G401 (cell line): ENCODE measurements around the gene KANSL2. TPM values are rescaled to one million over a fixed set of nuclear protein-coding genes. Genes with fewer than 3 reads are reported as not detected.
A peak's percentile ranks its signal among the peaks of the same experiment; 100 is the strongest.
"Not testable (repeated sequence)": the region's sequence is repeated elsewhere in the genome, so short reads cannot be mapped to it uniquely, and the experiment has no call there.

Experiments
- DNase-seq: peaks from one replicate; pipeline ENCODE4 v3.0.0-alpha.2; 2015; ENCODE audit warnings: low spot score
- in situ Hi-C: cut with HindIII; loops from 2 replicates; pipeline ENCODE4 v1.10.0; 2016; ENCODE audit warnings: low sequenced_read_pairs, mixed read lengths
- total RNA-seq: library from RNA; depleted of rRNA; stranded (reverse); fragments of >200 nt; shearing (Covaris generic); gene quantifications from 2 replicates; pipeline ENCODE4 v1.2.3, GENCODE V29; 2014; rRNA removed

The KANSL2 gene, protein sequence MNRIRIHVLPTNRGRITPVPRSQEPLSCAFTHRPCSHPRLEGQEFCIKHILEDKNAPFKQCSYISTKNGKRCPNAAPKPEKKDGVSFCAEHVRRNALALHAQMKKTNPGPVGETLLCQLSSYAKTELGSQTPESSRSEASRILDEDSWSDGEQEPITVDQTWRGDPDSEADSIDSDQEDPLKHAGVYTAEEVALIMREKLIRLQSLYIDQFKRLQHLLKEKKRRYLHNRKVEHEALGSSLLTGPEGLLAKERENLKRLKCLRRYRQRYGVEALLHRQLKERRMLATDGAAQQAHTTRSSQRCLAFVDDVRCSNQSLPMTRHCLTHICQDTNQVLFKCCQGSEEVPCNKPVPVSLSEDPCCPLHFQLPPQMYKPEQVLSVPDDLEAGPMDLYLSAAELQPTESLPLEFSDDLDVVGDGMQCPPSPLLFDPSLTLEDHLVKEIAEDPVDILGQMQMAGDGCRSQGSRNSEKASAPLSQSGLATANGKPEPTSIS
- total RNA-seq = 86.2 and 122 TPM in 2 replicates

DNA sequence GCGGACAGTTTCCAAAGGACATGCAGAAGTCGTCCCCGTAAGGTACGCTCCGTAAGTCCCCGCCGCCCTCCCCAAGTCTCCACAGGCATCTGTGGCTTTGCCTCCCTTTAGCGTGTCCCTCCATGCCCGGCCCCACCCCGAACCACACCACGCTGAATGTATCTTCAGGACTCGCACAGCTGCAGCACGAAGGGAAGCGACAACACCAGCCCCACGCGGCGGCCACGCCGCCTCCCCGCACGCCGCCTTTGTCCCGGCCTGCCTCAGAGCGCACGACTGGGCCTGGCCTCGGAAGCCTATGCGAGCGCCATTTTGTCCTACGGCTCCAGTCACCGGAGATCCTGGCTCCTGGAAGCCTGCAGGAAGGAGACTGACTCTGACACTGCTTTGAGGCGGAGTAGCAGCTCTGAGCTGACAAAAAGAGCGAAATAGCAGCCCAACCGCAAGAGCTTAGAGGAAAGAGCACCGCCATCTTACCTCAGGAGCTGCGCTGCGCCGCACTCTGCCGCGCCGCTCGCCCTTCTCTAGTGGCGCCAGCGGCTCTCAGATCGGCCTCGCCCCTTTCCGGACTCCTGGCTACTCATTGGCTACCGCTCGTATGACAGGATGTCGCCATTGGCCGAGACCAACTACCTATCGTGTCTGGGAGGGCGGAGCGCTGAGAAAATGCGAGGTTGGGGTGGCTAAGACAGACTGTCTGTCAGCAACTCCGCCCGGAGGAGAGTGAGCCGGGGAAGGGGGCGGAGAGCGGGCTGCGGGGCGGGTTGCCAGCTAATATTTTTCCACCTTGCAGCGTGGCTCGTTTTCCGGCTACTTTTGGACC, at the start of gene KANSL2:
Gene KANSL2 (minus strand): TSS at position 529 of the 823 bp plus-strand sequence. CDS start 606 bp downstream, outside the sequence.
- in situ Hi-C loops = no loop called here
- DNase-seq = peak; percentile 100

DNA sequence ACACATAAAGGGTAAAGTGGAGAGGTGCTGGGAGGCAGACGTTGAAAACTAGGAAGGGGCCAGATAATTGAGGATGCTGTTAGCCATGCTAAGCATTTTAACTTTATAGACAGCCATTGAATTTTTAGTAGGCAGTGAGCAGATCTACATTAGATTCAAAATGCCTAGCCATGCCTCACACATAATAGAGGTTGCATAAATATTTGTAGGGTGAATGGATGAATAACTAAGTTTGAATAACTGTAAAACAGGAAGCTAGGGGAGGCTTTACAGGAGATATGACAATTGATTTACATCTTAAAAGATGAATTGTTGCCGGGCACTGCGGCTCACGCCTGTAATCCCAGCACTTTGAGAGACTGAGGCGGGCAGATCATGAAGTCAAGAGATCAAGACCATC, 46.8 kb upstream of the KANSL2 start:
- in situ Hi-C loops = no loop called here

DNA sequence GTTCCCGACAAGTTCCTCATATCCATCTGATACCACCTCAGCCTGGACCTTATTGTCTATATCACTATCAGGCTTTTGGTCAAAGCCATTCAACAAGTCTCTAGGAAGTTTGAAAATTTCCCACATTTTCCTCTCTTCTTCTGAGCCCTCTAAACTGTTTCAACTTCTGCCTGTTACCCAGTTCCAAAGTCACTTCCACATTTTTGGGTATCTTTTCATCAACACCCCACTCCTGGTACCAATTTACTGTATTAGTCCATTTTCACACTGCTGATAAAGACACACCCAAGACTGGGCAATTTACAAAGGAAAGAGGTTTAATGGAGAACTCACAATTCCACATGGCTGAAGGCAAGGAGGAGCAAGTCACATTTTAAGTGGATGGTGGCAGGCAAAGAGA, 38.7 kb upstream of the KANSL2 start:
- DNase-seq, in situ Hi-C loops: not testable (repeated sequence)

More for the DNA sequence above, 46.8 kb upstream of the KANSL2 start:
- DNase-seq = no peak

DNA sequence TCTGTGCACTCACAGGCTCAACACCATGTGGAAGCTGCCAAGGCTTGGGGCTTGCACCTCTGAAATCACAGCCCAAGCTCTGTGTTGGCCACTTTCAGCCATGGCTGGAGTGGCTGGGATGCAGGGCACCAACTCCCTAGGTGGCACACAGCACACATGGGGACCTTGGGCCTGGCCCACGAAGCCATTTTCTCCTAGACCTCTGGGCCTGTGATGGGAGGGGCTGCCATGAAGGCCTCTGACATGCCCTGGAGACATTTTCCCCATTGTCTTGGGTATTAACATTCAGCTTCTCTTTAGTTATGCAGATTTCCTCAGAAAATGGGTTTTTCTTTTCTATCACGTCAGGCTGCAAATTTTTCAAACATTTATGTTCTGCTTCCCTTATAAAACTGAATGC, 38.1 kb upstream of the KANSL2 start:
- DNase-seq, in situ Hi-C loops: not testable (repeated sequence)

DNA sequence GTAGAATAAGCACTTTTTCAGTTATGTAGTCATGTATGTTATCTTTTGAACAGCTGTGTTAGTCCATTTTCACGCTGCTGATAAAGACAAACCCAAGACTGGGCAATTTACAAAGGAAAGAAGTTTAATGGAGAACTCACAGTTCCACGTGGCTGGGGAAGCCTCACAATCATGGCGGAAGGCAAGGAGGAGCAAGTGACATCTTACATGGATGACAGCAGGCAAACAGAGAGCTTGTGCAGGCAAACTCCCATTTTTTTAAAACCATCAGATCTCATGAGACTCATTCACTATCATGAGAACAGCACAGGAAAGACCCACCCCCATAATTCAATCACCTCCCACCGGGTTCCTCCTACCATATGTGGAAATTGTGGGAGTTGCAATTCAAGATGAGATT, 37.0 kb upstream of the KANSL2 start:
- in situ Hi-C loops, DNase-seq: not testable (repeated sequence)

DNA sequence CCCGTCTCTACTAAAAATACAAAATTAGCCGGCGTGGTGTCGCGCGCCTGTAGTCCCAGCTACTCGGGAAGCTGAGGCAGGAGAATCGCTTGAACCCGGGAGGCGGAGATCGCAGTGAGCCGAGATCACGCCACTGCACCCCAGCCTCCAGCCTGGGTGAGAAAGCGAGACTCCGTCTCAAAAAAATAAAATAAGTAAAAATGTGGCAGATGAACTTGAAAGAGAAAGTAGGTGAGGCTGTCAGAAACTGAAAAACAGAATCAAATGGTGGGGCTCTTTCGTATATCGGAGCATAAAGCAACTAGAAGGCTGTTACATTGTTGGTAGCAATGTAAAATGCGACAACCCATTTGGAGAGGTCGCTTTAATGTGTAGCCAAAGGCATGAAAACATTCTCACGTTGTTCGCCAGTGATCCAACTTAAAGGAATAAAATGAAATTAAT, 35.2 kb upstream of the KANSL2 start:
- in situ Hi-C loops = no loop called here
- DNase-seq = peak; percentile 11

DNA sequence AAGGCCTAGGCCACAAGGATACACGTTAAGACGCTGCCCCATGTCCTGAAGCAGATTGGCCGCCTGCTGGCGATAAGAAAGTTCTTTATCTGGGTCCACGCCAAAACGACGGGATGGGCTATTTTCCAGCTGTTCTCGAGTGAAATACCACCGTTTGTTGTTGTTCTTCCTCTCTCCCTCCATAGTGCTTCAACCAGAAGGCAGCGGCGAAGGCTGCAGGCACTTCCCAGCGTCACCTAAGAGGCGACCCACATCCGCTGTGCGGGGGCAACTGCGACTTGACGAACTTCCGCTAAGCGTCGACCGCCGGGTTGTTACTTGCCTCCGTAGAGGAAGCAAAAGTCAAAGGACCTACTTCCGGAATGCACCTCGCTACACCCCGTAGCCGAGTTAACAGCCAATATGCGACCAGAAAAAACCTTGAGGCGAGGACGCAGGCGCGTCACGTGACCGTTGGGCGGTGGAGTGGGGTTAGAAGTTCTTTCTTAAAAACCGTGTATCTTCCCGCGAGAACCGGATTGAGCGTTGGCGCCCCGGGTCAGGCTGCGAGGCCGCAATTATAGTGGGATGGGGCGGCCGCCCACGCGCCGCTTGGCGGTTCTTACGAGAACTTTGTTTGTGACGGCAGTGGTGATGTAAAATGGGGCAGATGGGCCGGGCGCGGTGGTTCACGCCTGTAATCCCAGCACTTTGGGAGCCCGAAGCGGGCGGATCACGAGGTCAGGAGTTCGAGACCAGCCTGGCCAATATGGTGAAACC, 34.6 kb upstream of the KANSL2 start, which contains the start of gene CCNT1:
Gene CCNT1 (minus strand): TSS at position 215 of the 759 bp plus-strand sequence. CDS start 32 bp downstream, at position 183.
- in situ Hi-C loops = no loop called here
- peak; percentile 99 for DNase-seq

DNA sequence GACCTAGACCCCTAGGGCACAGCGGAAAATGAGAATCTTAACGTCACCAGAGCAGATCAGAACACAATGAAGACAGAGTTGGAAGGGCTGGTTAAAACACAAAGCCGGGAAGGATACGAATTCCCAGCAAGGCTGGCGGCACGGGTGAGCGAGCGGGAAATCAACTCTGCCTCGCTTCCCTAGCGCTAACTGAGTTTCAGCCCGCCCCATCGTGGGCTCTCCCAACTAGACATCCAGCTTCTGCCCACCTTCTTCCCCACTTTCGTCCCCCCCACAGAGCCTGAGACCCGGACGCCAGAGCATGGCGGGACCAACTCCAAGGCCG, 34.1 kb upstream of the KANSL2 start:
- in situ Hi-C loops = no loop called here
- DNase-seq = no peak

DNA sequence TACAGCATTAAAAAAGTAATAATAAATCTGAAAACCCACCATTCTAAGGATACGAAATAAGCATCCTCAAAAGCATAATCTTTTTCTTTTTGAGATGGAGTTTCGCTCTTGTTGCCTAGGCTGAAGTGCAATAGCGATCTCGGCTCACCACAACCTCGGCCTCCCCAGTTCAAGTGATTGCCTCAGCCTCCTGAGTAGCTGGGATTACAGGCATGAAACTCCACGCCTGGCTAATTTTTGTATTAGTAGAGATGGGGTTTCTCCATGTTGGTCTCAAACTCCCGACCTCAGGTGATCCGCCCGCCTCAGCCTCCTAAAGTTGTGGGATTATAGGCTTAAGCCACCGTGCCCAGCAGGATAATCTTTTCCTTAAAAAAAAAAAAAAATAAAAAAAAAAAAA, 30.2 kb upstream of the KANSL2 start:
- no peak for DNase-seq
- in situ Hi-C loops = no loop called here

DNA sequence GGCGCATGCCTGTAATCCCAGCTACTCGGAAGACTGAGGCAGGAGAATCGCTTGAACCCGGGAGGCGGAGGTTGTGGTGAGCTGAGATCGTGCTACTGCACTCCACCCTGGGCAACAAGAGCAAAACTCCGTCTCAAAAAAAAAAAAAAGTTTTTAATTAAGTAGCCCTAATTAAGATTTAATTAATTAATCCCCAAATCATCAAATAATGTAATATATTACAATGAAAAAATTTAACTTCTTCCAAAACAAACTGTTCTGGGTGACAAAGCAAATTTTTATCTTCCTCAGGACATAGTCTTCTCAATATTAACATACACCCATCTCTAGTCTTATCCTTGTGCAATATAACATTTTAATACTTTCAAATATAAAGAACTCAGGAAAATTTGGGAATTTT, 16.8 kb upstream of the KANSL2 start:
- in situ Hi-C loops, DNase-seq: not testable (repeated sequence)

DNA sequence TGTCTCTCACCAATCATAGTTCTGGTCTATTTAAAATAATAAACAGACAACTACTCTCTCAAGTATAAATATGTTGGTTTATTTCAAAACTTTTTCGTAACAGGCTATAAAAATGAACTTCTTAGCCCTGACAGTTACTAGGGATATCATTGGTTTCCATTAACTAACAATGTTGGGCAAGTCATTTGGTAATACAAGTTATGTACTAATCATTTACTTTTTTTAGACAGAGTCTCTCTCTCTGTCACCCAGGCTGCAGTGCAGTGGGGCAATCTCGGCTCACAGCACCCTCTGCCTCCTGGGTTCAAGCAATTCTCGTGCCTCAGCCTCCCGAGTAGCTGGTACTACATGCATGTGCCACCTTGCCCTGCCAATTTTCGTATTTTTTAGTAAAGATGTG, 14.6 kb upstream of the KANSL2 start:
- no peak for DNase-seq
- in situ Hi-C loops = no loop called here

DNA sequence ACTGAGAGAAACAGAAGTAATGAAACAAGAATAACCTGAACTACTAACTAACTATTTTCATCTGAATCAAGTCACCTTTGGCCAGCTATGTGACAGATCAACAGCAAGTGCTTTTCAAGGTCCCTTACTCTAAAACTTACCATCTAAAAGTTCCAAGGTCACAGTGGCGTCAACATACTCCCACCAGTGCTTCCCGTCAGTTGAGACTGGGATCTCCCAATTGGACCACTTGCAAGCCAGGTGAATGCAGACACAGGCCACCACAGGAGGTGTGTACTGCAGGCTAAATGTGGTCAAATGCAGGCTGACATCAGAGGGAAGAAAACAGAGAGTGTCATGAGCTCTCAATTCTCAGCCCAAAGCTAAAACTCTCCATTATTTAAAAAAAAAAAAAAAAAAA, 13.8 kb upstream of the KANSL2 start:
- in situ Hi-C loops = no loop called here
- no peak for DNase-seq

DNA sequence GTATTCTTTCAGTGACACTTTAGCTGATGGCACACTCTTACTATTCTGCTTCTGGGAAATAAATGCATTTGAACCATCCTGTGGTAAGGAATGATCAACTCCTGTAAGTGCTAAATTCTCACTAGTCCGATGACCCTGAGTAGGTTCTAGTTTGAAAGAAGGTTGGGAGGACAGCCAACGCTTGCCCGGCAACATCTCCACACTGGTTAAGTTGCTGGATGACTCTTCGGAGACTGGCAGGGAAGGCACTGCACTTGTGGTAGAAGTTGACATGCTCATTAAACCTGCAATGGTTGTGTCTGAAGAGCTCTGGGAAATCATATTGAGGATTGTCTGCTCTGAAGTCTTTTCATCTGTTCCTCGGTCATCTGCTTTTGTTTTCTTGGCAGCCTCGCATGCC, 12.0 kb upstream of the KANSL2 start:
- in situ Hi-C loops = no loop called here
- DNase-seq = no peak

DNA sequence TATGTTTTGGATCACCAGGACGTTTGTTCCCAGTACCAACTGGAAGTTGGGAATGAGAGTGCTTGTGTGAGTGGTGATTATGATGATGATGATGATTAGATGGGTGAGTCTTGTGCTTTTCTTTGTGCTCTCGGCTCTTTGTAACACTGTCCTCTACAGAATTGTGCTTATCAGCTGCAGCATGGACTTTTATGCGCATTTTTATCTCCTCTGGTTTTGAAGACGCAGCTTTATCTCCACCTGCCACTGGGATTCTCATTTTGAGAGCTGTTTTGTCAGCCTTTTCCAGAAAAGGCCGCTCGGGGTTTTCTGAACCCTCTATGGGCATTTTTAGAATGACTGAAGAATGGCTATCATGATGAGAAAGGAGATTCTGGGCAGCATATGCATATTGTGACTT, 11.5 kb upstream of the KANSL2 start:
- in situ Hi-C loops = no loop called here
- no peak for DNase-seq

DNA sequence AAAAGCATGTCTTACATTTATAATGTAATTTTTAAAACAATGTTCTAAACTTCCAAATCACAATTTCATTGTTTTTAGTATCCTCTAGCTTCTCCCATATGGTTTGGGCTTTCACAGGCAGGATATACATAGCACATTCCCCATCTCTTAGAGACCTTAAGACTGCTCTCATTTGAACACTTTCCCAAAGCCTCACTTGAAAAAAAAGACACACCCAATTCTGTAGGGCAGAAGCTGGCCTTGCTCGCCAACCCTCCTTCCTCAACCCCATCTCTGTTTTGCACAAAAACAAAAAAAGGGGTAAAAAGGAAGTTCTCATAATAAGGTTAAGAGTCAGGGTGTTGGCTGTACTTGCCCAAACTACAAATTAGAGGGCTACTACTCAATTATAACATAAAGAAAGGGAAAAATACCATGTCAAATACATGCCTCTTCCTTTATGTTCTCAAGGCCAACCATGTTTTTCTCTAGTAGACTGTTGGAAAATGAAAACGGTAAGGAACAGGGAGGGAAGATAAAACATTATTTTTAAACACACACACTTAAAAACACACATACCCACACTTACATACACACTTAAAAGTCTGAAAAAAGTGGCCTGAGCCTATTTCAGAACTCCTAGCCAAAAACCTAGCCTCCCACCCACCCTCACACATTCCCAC, 9.9 kb upstream of the KANSL2 start:
- in situ Hi-C loops = no loop called here
- DNase-seq = no peak

DNA sequence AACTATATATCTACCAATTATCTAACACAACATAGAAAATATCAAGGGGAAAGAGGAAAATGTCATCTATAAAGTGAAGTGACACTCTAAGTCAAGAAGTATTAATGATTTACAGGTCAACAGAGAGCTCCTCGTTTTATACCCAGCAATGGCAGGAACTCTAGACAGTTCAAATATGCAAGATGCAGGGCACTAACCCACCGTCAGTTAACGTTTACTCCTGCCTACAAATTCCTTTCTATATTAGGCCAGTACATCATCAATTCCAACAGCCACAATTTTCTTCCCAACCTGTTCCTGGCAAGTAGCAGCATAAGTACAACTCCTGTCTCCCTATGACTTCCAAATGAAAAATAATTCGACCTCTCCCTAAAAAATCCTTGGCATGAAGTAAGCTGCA, 9.0 kb upstream of the KANSL2 start:
- in situ Hi-C loops = no loop called here
- no peak for DNase-seq

DNA sequence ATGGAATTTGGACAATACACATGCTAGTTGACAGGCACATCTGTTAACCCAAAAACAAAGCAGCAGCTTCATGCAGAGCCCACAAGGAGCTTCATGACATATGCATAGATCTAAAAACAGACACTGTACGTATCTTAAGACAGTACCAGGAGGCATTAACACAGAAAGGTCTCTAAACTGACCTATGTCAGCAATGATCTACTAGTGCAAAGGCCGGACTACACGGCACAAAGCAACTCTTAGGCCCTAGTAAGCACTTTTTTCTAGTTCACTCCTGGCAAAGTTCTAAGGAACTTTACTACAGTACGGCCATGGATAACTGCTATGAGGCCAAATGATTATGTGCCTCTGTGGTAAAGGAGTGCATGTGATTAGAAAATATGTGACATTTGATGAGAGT, 8.4 kb upstream of the KANSL2 start:
- no peak for DNase-seq
- in situ Hi-C loops = no loop called here

DNA sequence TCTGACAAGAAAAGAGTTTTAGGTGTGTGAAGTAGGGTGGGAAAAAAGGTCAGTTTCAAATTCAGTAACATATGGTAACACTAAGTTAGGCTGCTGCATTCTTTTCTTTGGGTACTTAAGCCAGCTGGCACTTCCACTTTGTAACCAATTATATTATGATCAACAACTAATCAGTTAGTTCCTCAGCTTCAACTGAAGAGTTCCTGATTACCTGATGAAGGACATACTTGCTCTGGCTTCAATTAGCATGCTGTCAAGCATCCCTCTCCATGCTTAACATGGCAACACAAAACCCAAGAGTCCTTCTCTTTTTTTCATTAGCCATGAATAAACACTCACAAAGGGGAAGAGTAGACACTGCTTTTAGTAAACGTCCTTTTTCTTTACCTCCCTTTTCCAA, 6.8 kb upstream of the KANSL2 start:
- in situ Hi-C loops = no loop called here
- DNase-seq = no peak

DNA sequence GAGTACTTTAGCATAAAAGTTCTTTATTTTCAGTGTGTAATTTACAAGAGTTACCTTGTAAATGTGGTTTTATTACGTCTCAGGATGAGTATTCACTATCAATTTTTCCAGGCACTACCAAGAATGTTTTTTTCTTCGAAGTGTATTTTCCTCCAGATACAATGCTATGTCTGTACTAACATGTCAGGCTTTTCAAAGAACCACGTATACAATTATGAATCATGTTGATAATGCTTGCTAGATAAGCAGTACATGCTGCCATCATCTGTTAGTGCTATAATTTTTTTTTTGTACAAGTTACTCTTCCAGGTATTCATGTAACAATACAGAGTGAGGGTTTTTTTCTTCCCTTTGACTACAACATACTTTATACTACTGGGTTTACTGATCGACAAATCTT, 5.6 kb upstream of the KANSL2 start:
- in situ Hi-C loops = no loop called here
- DNase-seq = no peak
